RWPE2 (cell line): ENCODE data around the gene RASGRF2.

ENCODE experiments used
- ATAC-seq: fragments of 200-7000 bp; cut with Tn5 transposase; 3 replicates; pipeline ENCODE4 v1.9.1; 2021; ENCODE audit warnings: low read depth
- DNase-seq: peaks from one replicate; pipeline ENCODE4 v3.0.0-alpha.2; 2020; ENCODE audit warnings: low spot score
- H3K27ac ChIP-seq: fragments of 450-650 bp; 2 replicates; pipeline ENCODE4 v1.5.1; 2017; ENCODE audit warnings: mild to moderate bottlenecking; ENCODE audit not compliant: poor library complexity, severe bottlenecking
- H3K27me3 ChIP-seq: fragments of 250-450 bp; sonication (Bioruptor Pico); 2 replicates; pipeline ENCODE4 v1.5.1; 2021; ENCODE audit warnings: mild to moderate bottlenecking, moderate library complexity; ENCODE audit not compliant: insufficient read depth, poor library complexity, severe bottlenecking
- H3K36me3 ChIP-seq: fragments of 250-450 bp; sonication (Bioruptor Pico); 2 replicates; pipeline ENCODE4 v1.5.1; 2020; ENCODE audit warnings: low read depth, mild to moderate bottlenecking, moderate library complexity
- H3K4me1 ChIP-seq: fragments of 250-450 bp; sonication (Bioruptor Pico); 2 replicates; pipeline ENCODE4 v1.5.1; 2021; ENCODE audit warnings: mild to moderate bottlenecking, moderate library complexity; ENCODE audit not compliant: insufficient read depth, poor library complexity, severe bottlenecking
- H3K4me3 ChIP-seq: fragments of 250-450 bp; sonication (Bioruptor Pico); 2 replicates; pipeline ENCODE4 v1.5.1; 2021; ENCODE audit warnings: mild to moderate bottlenecking, moderate library complexity; ENCODE audit not compliant: severe bottlenecking
- H3K9me3 ChIP-seq: fragments of 250-450 bp; sonication (Bioruptor Pico); 2 replicates; pipeline ENCODE4 v1.5.1; 2021; ENCODE audit warnings: mild to moderate bottlenecking, moderate library complexity; ENCODE audit not compliant: severe bottlenecking
- CTCF ChIP-seq: fragments of 450-650 bp; IDR thresholded peaks from one replicate; pipeline ENCODE4 v1.5.1; 2017; ENCODE audit warnings: mild to moderate bottlenecking, moderate library complexity; ENCODE audit not compliant: poor library complexity, severe bottlenecking

The RASGRF2 gene

GRCh38 chr5:81242906-81243436 is 282.8 kb downstream of the RASGRF2 start:
- H3K27ac ChIP-seq, result no peak overlapping the region
- no peak overlapping the region for H3K4me3 ChIP-seq
- ATAC-seq (no peak), DNase-seq (no peak)
- TF ChIP-seq CTCF, result no peak
- H3K27me3 ChIP-seq, result no peaks in the 10 kb centered on the region
- H3K9me3 ChIP-seq, result no peaks in the 10 kb centered on the region
- H3K36me3 ChIP-seq, result no peaks in the 10 kb centered on the region
- peaks cover 8% of the 10 kb centered on the region for H3K4me1 ChIP-seq

GRCh38 chr5:81244451-81244850 is 284.3 kb downstream of the RASGRF2 start:
- H3K4me1 ChIP-seq, result peaks cover 9% of the 10 kb centered on the region
- no peak overlapping the region for H3K27ac ChIP-seq
- no peak for ATAC-seq

GRCh38 chr5:81245871-81246235 is 285.7 kb downstream of the RASGRF2 start:
- no peak overlapping the region for H3K4me3 ChIP-seq
- ATAC-seq (peak; percentile 37; the same call in 2 of the 3 replicates), DNase-seq (no peak)
- H3K27ac ChIP-seq, result no peak overlapping the region
- no peak for TF ChIP-seq CTCF
- no peaks in the 10 kb centered on the region for H3K36me3 ChIP-seq
- H3K4me1 ChIP-seq, result peaks cover 9% of the 10 kb centered on the region
- H3K9me3 ChIP-seq, result no peaks in the 10 kb centered on the region
- H3K27me3 ChIP-seq, result no peaks in the 10 kb centered on the region

More at GRCh38 chr5:81244451-81244850, 284.3 kb downstream of the RASGRF2 start:
- Histone ChIP-seq H3K27me3 (no peaks in the 10 kb centered on the region), H3K9me3 (no peaks in the 10 kb centered on the region), H3K4me3 (no peak overlapping the region), H3K36me3 (no peaks in the 10 kb centered on the region)
- DNase-seq, result no peak
- no peak for TF ChIP-seq CTCF

- Histone ChIP-seq H3K27ac (no peak overlapping the region), H3K27me3 (no peaks in the 10 kb centered on the region), H3K9me3 (no peaks in the 10 kb centered on the region), H3K4me1 (peaks cover 9% of the 10 kb centered on the region), H3K36me3 (no peaks in the 10 kb centered on the region), H3K4me3 (no peak overlapping the region)
- DNase-seq (no peak), ATAC-seq (no peak)
- no peak for TF ChIP-seq CTCF
Measured at GRCh38 chr5:81246697-81247096, 286.5 kb downstream of the RASGRF2 start.

- ATAC-seq, result peak; percentile 45; the same call in 1 of the 3 replicates
- no peaks in the 10 kb centered on the region for H3K36me3 ChIP-seq
- no peak for DNase-seq
- no peaks in the 10 kb centered on the region for H3K9me3 ChIP-seq
- no peaks in the 10 kb centered on the region for H3K27me3 ChIP-seq
- no peak for TF ChIP-seq CTCF
- H3K4me1 ChIP-seq, result peaks cover 9% of the 10 kb centered on the region
- H3K4me3 ChIP-seq, result no peak overlapping the region
- no peak overlapping the region for H3K27ac ChIP-seq
Measured at GRCh38 chr5:81247441-81247972, 287.3 kb downstream of the RASGRF2 start.
